HG02981 (cell line): Measurements from ENCODE around the gene PPP2R3A.

Source experiments
- ATAC-seq: cut with Tn5 transposase; IDR thresholded peaks from one replicate; pipeline ENCODE4 v1.9.1; 2021; ENCODE audit warnings: mild to moderate bottlenecking, moderate library complexity; ENCODE audit not compliant: unreplicated experiment

The PPP2R3A gene

DNA sequence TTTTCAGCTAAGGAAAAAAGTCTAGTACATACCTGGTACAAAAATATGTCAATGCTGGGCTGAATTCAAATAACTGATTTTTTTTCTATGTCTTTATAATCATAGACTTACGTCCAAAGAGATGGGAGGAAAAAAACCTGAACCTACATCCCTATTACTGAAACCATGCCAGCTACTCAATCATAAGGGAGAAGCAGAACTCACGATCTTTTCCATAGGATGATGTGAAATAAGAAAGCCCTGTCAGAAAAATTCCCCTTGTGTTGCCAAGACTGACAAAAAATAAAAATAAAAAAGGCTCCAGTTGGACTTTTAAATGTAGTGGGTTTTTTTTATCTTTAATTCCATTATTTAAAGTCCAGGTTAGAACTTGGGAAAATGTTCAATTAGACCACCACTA is 227.3 kb downstream of the PPP2R3A start:
- no peak for ATAC-seq

DNA sequence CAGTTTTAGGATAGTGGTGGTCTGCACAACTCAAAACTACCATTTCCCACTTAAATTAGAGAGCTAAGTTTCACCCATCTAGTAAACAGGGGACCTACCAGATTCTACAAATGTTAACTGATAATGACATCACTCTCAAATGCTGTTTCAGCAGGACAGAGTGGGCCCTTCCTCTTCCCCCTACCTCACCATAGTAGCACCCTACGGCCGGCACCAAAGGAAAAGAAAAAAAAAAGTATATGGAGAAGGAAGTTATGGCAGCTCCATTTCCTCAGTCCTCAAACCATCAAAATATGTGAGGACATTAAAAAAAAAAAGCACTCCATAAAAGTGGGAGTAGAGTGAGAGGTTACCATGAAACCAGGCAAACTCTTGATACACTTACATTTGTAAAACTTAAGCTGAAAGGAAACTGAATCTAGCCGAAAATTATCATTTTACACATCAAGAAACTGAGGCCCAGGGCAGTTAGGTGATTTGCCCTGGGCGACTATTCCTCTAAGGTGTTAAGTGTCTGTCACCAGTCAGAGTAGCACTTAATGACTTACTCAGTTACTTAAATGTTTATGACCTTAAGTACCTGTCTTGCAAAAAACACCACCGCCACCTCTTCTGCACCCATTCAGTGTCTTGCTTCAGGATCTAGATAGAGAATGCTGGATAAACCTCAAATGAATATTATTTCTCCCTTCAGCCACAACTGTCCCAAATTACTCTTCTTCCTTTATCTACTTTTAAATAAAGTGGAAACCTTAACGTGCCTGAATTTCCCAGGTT is 227.9 kb downstream of the PPP2R3A start:
- no peak for ATAC-seq

DNA sequence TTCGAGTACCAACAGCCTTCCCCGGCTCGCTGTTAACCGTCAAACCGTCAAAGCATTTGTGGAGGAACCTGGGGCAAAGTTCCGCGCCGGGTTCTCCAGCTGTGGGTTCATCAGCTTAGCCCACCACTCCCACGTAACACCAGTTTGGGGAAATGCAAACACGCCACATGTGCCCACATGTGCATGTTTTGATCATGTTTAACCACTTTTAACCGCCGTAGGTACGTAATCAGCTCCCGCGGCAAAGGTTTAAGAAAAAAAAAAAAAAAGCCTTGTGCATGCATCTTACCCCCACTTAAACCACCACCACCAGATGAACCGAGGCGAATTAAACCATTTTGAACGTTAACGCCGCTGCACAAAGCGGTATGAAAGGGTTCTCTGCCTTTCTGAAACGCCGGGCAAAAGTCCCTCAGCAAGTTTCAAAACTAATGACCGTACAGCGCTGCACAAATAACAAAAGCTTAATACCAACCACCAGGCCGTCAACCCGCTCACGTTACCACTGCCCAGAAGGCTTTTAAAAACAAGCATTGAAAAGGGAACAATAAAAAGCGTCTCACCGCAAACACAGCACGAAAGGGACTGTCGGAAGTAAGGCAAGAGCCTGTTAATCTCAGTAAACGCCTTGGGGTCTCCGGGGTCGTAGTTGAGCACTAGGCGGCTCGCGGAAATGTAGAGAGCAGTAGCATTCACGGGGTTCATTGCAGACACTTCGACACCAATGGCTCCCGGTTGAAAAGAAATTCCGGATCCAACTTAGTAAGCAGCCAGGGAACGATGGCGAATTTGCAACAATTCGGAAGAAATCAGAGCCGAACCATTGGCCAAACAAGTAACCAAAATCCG is 229.1 kb downstream of the PPP2R3A start:
- ATAC-seq = no peak

GRCh38 chr3:136195258-136196063 is 229.9 kb downstream of the PPP2R3A start:
- peak; percentile 35 for ATAC-seq

GRCh38 chr3:136196064-136196400 is 230.5 kb downstream of the PPP2R3A start, which contains the start of gene MSL2:
MSL2 (minus strand) TSS chr3:136196335; CDS start chr3:136195113, 1,222 bp downstream.
- peak; percentile 22 for ATAC-seq

GRCh38 chr3:136196401-136197158 is 231.1 kb downstream of the PPP2R3A start:
- peak; percentile 66 for ATAC-seq

DNA sequence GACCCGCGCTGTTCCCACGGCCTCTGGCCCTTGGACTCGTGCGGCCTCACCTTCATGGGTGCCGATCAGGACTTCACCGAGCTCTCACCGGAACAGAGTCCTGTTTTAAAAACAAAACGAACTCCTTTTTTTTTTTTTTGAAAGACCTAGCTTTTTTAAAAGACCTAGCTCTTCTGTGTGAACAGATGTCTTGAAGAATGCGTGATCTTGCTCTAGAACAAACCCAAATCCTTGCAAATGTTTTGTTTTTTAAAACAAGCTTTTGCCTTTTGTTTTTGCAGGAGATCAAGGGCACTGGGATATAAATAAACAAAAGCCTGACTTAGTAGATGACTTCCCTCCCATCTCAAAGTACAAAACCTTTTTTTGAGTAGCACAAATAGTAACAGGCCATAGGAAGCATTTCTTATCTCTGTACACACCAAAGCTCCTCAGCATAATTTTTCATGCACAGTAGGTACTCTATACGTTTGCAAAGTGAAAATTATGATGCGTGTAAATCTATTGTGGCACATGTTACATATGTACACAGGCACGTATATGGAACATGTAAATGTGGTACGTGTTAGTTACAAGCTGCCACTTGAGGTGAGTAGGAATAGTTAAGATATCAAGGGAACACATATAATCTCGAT is 231.7 kb downstream of the PPP2R3A start:
- no peak for ATAC-seq
